Stimulated activated CD4-positive, alpha-beta T cell treated with anti-CD3 and anti-CD28 coated beads, Interleukin-1b, Interleukin-23, amount 100 ng/mL, for 24 hours (primary cell): ENCODE data around the gene NCOA7.

Source experiments
- DNase-seq, 4 experiments: peaks; one replicate each; pipeline ENCODE4 v3.0.0-alpha.2; 2020; ENCODE audit warnings: low read depth in 4 of 4, low spot score in 1 of 4

Gene NCOA7, protein sequence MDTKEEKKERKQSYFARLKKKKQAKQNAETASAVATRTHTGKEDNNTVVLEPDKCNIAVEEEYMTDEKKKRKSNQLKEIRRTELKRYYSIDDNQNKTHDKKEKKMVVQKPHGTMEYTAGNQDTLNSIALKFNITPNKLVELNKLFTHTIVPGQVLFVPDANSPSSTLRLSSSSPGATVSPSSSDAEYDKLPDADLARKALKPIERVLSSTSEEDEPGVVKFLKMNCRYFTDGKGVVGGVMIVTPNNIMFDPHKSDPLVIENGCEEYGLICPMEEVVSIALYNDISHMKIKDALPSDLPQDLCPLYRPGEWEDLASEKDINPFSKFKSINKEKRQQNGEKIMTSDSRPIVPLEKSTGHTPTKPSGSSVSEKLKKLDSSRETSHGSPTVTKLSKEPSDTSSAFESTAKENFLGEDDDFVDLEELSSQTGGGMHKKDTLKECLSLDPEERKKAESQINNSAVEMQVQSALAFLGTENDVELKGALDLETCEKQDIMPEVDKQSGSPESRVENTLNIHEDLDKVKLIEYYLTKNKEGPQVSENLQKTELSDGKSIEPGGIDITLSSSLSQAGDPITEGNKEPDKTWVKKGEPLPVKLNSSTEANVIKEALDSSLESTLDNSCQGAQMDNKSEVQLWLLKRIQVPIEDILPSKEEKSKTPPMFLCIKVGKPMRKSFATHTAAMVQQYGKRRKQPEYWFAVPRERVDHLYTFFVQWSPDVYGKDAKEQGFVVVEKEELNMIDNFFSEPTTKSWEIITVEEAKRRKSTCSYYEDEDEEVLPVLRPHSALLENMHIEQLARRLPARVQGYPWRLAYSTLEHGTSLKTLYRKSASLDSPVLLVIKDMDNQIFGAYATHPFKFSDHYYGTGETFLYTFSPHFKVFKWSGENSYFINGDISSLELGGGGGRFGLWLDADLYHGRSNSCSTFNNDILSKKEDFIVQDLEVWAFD

GRCh38 chr6:125790358-125791150 lies at the start of gene NCOA7:
Gene NCOA7 (plus strand): TSS chr6:125790960. CDS start chr6:125815355, 24,395 bp downstream.
- peak in 3 of 4 experiments; percentile 56 to 67 (median 65) for DNase-seq

DNA sequence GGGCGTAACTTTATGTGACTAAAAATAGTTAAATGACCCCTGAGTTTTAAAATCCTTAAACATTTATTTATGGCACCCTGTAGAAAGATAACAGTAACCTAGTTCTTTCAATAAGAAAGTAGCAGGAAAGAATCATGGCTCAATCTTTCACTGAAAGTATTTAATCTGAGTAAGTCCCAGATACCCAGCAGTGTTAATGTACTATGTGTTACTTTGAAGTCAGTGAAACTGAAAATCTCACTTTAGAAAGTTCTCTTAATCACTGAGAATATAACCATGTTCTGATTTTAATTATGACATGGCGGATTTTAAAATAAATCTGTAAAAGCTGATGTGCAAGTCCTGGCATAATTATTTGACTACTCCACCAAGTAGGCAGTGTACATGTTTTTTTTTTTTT lies 49.4 kb upstream of the NCOA7 start:
- no peak for DNase-seq

DNA sequence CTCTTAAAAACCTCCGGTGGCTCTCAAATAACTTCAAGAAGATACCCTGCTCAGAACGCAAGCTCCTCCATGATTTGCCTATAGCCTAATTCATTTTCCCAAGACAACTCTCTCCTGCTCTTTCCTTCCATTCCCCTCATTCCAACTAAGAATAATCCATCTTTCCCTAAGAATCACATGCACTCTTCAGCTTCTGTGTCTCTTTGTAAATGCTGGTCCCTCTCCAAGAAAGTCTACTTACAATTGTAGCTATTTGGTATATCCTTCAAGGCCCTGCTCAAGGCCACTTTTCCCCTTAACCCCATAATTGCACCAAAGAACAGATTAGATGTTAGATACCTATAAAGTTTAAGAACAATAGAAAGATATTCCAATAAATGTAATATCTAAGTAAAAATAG lies 48.7 kb upstream of the NCOA7 start:
- no peak for DNase-seq

DNA sequence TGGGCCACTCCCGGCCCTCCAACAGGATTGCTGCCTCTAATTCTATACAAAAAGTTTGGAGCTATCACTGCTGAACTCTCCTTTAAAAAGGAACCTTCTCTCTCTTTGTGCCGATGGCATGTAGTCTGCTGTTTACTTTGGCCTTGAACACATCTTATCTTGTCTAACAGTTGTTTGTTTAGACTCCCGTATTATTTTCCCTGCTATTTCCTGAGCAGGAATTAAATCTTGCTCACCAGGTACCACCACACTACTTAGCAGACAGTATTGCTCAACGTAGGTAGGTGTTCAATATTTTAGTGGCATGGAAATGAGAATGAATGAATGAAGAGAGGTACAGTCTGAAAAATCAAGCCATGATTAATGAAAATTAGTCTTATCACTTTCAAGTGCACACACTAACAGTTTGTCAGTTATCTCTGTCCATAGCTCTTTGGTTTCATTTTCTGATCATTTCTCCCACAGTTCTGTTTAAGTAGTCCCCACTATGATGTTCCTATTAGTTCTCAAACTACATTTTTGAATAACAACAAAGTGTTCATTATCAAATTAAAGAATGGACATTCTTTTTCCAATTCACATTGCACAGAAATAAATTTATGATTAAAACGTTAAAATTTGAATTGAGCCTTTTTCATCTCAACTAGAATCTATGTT lies 48.2 kb upstream of the NCOA7 start:
- DNase-seq, result no peak

DNA sequence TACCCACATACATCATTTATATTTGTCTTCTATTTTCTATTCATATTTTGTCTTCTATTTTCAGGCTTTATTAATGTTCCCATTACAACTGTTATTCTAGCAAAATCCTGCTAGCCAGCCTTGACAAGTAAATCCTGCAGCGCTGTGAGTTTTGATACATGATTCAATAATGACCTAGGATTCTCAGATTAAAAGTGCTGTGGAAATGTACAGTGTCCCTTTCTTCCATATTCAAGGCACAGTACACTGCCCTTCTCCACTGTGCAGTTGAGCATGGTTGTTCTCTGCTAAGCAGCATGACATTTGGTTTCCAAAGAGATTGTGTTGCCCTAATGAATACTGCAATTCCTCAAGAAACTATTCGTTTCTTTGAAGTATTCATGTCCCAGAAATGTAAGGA lies 47.2 kb upstream of the NCOA7 start:
- no peak for DNase-seq

GRCh38 chr6:125745281-125746018 lies 45.3 kb upstream of the NCOA7 start:
- no peak for DNase-seq

DNA sequence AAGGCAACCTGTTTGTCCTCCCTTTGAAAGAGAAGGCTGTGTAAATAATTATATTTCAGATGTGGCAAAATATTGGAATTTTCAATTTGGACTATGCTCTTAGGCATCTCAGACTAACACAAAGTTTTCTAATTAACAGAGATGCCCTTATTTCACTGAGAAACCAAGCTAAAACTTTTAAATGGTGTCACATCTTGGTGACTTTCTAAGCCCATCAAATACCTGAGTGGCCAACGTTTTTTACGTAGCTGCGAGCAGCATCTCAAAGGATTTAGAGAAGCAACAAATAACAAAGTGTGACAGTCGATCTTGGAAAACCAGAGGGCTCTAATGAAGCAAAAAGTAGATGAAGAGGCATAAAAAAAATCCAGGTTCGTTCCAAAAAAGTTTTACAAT lies 44.7 kb upstream of the NCOA7 start:
- DNase-seq, result no peak

GRCh38 chr6:125746731-125747588 lies 43.8 kb upstream of the NCOA7 start:
- DNase-seq, result peak in 1 of 4 experiments; percentile 51

DNA sequence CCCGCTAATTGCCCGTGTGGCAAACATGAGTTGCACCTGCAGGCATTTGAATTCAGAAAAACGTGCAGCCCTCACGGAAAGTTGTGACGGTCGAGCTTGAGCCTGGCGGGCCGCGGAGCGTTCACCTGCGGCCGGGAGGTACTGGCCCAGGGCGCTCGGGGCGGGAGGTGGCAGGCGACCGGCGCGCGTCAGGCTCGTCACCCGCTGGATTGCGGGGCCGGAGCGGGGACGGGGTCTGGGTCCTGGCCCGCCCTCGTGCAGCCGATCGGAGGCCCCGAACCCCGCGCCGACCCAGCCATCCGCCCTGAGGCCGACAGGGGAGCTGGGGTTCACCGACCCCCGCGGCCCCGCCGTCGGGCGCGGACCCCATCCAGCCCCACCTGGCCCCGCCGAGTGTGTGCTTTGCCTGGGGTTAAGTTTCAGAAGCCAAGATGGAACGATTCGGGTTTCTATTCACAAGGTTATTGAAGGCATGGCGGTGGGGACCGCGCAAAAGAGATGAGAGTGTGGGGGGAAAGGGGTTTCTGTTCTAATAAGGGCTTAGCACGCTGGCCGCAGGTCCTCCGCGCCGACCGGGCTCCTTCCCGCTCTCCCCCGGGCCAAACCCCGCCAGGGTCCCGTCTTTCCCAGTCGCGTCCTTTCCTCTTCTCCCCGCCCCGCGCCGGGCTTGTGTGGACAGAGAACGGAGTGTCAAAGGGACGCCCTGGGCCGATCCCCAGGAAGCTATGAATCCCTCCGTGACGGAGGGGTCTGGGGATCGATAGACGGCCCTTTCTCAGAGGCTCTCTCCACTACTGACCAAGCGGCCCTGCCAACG lies 43.0 kb upstream of the NCOA7 start:
- DNase-seq, result no peak

DNA sequence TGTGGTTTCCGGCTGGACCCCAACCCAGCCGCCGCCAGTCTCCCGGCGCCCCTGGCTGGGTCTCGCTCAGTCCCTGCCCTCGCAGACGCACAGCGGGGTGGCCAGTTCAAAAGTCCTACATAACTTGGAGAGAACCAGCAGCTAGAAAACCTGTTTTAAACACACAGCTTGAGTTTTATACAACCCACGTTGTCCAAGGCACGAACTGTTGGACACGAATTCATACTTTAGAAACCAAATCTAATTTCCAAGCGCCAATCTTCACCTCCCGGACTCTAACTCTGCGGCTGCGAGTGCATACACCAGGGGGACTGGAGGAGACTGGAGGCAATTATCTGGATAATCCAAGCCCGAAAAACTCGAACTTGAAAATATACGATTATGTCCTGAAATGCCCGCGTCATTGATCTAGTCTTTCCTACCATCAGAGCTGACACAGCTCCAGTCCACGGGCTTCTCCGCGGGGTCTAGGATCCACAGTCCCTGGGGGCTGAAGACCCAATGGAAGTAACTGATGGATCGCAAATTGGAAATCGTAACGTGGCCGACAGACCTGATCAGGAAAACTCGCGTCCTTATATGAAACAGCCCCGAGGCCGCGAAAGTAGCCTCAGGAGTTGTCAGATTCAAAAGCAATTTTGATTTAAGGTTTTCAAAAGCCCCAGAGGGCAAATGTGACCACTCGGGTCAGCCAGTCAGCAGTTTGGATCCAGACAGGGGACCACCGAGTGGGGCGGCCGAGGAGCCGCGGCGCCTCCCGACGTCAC lies 42.2 kb upstream of the NCOA7 start:
- no peak for DNase-seq

DNA sequence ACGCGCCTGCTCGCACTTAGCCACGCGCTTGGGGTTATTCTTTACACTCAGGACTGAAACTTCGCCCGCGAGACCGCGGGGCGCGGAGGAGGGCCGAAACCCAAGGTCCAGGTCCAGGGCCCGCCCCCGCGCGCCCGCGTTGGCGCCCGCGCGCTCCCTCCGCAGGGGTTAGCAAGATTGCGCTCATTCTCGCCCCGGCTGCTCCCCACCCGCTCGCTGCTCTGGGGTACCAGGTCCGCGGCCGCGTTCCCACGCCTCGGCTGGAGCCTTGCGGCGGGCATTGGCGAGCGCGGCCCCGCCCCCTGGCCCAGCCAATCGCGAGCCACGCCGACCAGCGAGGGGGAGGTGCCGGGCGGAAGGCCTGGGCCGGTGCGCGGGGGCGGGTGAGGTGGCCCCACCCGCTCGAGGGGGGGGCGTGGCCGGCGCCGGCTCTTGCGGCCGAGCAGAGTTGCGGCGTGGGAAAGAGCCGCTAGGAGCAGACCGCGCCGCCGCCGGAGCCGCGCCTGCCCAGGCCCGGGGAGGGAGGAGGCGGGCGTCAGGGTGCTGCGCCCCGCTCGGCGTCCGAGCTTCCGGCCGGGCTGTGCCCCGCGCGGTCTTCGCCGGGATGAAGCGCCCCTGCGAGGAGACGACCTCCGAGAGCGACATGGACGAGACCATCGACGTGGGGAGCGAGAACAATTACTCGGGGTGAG lies 41.4 kb upstream of the NCOA7 start, which contains the start of gene HEY2:
Gene HEY2 (plus strand): TSS at position 460 of the 692 bp plus-strand sequence. CDS start 145 bp downstream, at position 605.
- DNase-seq, result peak; percentile 53 to 86 (median 67)

- DNase-seq, result no peak
These were observed 40.7 kb upstream of the NCOA7 start for GRCh38 chr6:125749865-125750691.

- DNase-seq, result no peak
These were observed 39.9 kb upstream of the NCOA7 start for GRCh38 chr6:125750692-125751333.

GRCh38 chr6:125751334-125751916 lies 39.3 kb upstream of the NCOA7 start:
- no peak for DNase-seq

GRCh38 chr6:125752773-125753172 lies 38.0 kb upstream of the NCOA7 start:
- DNase-seq, result no peak
